Prostate gland (tissue), 2 donors: ENCODE measurements around the gene ATP5F1D.

Experiments
- CTCF ChIP-seq, 4 experiments: fragments of 200-600 bp in 2 of 4; fragments of 450-650 bp in 2 of 4; sonication (generic) in 2 of 4; IDR thresholded peaks; 1 replicate in 3 of 4; 2 replicates in 1 of 4; pipeline ENCODE4 v1.5.1; 2016 to 2019; ENCODE audit warnings: antibody characterized with exemption in 4 of 4, mild to moderate bottlenecking in 2 of 4, moderate library complexity in 2 of 4
- POLR2A ChIP-seq: fragments of 450-650 bp; IDR thresholded peaks from one replicate; pipeline ENCODE4 v1.6.1; 2016; ENCODE audit warnings: antibody characterized with exemption, mild to moderate bottlenecking
- POLR2AphosphoS5 ChIP-seq: sonication (generic); formaldehyde crosslinking; IDR thresholded peaks from one replicate; pipeline ENCODE4 v1.6.1; 2017; ENCODE audit warnings: antibody characterized with exemption

GRCh38 chr19:1280636-1281568 is 39.4 kb downstream of the ATP5F1D start:
- TF ChIP-seq CTCF (IDR thresholded peaks at IDR 0.05), result no peak
- no peak for TF ChIP-seq POLR2A
- TF ChIP-seq POLR2AphosphoS5, result no peak
